GM21390 (cell line): ENCODE results near the gene CRHBP.
"Not testable (repeated sequence)": the region's sequence is repeated elsewhere in the genome, so short reads cannot be mapped to it uniquely, and the experiment has no call there.

Source experiments
- ATAC-seq: cut with Tn5 transposase; IDR thresholded peaks from one replicate; pipeline ENCODE4 v1.9.1; 2021; ENCODE audit not compliant: unreplicated experiment

The CRHBP gene

GRCh38 chr5:76958991-76959767 lies 6.3 kb downstream of the CRHBP start:
- ATAC-seq: no peak

GRCh38 chr5:76960004-76960625 lies 7.3 kb downstream of the CRHBP start:
- ATAC-seq: peak; percentile 81

GRCh38 chr5:76964060-76964459 lies 11.2 kb downstream of the CRHBP start:
- no peak for ATAC-seq

- no peak for ATAC-seq
These were observed 18.7 kb downstream of the CRHBP start for GRCh38 chr5:76971511-76971910.

- ATAC-seq: no peak
These were observed 19.8 kb downstream of the CRHBP start for GRCh38 chr5:76972689-76973088.

GRCh38 chr5:76974785-76975184 lies 21.9 kb downstream of the CRHBP start:
- ATAC-seq: no peak

- no peak for ATAC-seq
These were observed 26.0 kb downstream of the CRHBP start for GRCh38 chr5:76978869-76979268.

GRCh38 chr5:76980518-76981144 lies 27.8 kb downstream of the CRHBP start:
- ATAC-seq: no peak

- no peak for ATAC-seq
These were observed 29.6 kb downstream of the CRHBP start for GRCh38 chr5:76982450-76982849.

GRCh38 chr5:76983468-76983867 lies 30.6 kb downstream of the CRHBP start:
- no peak for ATAC-seq

- no peak for ATAC-seq
These were observed 34.1 kb downstream of the CRHBP start for GRCh38 chr5:76986825-76987526.

- ATAC-seq: no peak
These were observed 38.1 kb downstream of the CRHBP start for GRCh38 chr5:76990899-76991459.

- ATAC-seq: not testable (repeated sequence)
These were observed 40.6 kb downstream of the CRHBP start for GRCh38 chr5:76993436-76993835.

- no peak for ATAC-seq
These were observed 41.5 kb downstream of the CRHBP start for GRCh38 chr5:76994337-76994736.

- ATAC-seq: not testable (repeated sequence)
These were observed 45.4 kb downstream of the CRHBP start for GRCh38 chr5:76998251-76998650.

- ATAC-seq: no peak
These were observed 46.6 kb downstream of the CRHBP start for GRCh38 chr5:76999451-76999850.

GRCh38 chr5:77003246-77003645 lies 50.4 kb downstream of the CRHBP start:
- no peak for ATAC-seq

GRCh38 chr5:77006124-77006523 lies 53.3 kb downstream of the CRHBP start:
- no peak for ATAC-seq

GRCh38 chr5:77008413-77008812 lies 55.6 kb downstream of the CRHBP start:
- no peak for ATAC-seq

- no peak for ATAC-seq
These were observed 57.4 kb downstream of the CRHBP start for GRCh38 chr5:77010243-77010642.

- ATAC-seq: no peak
These were observed 58.7 kb downstream of the CRHBP start for GRCh38 chr5:77011498-77011897.
